GM18505 (cell line): ENCODE measurements around the gene C6orf52.
"Not testable (repeated sequence)": the region's sequence is repeated elsewhere in the genome, so short reads cannot be mapped to it uniquely, and the experiment has no call there.

Source experiments
- ATAC-seq: cut with Tn5 transposase; IDR thresholded peaks from one replicate; pipeline ENCODE4 v1.9.1; 2021; ENCODE audit not compliant: unreplicated experiment
- POLR2A ChIP-seq: IDR thresholded peaks from 4 replicates; pipeline ENCODE4 v1.6.1; 2011; ENCODE audit warnings: borderline replicate concordance; ENCODE audit not compliant: insufficient read depth, insufficient read length; ENCODE audit errors: extremely low read depth

C6orf52 gene

DNA sequence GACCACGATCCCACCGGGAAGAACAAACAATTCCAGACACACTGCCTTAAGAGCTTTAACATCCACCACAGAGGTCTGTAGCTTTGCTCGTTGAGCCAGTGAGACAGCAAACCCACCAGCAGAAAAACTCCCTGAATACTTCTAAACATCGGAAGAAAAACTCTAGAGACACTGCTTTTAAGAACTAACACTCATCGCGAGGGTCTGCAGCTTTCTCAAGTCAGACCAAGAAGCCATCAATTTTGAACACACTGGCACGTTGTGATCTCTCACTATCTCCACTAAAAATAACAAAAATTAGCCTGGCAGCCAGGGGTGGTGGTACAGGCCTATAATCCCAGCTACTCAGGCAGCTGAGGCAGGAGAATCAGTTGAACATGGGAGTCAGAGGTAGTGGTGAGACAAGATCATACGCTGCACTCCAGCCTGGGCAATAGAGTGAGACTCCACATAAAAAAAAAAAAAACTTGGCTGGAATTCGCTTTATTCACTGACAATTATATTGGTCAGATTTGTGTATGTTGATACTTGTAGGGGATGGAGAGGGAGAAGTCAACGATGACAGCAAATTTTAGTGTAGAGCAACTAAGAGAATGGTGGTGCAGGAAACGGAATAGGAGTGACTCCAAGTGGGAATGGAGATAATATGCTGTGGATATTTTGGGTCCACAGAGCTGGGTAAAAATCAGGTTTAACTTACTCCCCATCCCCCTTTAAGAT is 27.6 kb upstream of the C6orf52 start:
- no peak for ATAC-seq
- TF ChIP-seq POLR2A = peak; percentile 30

DNA sequence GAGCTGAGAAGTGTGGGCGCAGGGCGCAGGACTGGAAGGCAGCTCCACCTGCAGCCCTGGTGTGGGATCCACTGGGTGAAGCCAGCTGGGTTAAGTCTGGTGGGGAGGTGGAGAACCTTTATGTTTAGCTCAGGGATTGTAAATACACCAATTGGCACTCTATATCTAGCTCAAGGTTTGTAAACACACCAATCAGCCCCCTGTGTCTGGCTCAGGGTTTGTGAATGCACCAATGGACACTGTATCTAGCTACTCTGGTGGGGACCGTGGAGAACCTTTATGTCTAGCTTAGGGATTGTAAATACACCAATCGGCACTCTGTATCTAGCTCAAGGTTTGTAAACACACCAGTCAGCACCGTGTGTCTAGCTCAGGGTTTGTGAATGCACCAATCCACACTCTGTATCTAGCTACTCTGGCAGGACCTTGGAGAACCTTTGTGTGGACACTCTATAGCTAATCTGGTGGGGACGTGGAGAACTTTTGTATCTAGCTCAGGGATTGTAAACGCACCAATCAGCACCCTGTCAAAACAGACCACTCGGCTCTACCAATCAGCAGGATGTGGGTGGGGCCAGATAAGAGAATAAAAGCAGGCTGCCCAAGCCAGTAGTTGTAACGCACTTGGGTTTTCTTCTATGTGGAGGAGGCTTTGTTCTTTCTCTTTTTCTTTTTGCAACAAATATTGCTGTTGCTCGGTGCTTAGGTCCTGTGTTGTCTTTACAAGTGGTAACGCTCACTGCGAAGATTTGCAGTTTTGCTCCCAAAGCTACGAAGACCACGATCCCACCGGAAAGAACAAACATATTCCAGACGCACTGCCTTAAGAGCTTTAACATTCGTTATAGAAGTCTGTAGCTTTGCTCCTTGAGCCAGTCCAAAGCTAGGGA is 26.8 kb upstream of the C6orf52 start:
- not testable (repeated sequence) for ATAC-seq

DNA sequence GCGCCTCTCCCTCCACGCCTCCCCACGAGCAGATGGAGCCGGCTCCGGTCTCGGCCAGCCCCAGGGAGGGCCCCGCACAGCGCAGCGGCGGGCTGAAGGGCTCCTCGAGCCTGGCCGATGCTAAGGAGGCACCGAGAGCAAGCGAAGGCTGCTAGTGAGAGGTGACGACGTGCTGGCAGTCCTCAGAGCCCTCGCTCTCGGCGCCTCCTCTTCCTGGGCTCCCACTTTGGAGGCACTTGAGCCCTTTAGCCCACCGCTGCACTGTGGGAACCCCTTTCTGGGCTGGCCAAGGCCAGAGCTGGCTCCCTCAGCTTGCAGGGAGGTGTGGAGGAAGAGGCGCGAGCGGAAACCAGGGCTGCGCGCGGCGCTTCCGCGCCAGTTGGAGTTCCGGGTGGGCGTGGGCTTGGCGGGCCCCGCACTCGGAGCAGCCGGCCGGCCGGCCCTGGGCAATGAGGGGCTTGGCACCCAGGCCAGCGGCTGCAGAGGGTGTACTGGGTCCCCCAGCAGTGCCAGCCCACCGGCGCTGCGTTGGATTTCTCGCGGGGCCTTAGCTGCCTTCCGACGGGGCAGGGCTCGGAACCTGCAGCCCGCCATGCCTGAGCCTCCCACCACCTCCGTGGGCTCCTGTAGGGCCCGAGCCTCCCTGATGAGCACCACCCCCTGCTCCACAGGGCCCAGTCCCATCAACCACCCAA is 26.0 kb upstream of the C6orf52 start:
- peak; percentile 69 for TF ChIP-seq POLR2A
- no peak for ATAC-seq

DNA sequence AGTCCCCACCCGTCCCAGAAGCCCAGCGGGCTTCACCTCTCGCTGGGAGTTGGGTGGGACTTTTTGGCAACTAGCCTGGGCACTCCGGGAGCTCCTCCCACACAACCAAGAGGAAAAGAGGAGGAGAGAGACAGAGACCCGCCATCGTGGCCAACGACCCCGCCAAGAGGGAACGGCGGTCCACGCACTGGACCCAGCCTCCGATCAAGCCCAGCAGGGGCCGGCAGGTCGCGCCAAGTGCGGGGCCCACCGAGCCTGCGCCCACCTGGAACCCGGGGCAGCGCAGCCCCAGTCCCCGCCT is 25.5 kb upstream of the C6orf52 start:
- no peak for TF ChIP-seq POLR2A
- no peak for ATAC-seq

DNA sequence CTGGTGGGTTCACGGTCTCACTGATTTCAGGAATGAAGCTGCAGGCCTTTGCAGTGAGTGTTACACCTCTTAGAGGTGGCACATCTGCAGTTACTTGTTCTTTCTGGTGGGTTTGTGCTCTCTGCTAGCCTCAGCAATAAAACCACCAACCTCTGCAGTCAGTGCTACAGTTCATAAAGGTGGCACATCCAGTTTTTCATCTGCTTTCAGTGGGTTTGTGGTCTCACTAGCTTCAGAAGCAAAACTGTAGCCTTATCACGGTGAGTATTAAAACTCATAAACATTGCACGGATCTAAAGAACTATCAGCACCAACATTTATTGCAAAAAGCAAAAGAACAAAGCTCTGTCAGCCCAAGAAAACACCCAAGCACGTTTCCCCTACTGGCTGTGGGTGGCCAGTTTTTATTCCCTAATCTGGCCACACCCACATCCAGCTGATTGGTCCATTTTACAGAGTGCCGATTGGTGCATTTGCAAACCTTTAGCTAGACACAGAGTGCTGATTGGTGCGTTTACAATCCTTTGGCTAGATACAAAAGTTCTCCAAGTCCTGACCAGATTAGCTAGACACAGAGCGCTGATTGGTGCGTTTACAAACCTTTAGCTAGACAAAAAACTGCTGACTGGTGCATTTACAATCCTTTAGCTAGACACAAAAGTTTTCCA is 25.0 kb upstream of the C6orf52 start:
- ATAC-seq = no peak

DNA sequence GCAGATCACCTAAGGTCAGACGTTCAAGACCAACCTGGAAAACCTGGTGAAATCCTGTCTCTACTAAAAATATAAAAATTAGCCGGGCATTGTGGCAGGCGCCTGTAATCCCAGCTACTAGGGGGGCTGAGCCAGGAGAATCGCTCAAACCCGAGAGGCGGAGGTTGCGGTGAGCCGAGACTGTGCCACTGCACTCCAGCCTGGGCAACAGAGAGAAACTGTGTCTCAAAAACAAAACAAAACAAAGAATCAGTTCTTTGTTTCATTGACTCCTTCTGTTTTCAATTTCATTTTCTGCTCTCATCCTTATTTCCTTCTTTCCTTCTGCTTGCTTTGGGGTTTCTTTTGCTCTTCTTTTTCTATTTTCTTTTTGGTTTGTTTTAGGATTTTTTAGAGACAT is 19.5 kb upstream of the C6orf52 start:
- no peak for ATAC-seq
- TF ChIP-seq POLR2A = no peak

More for the DNA sequence above, 25.0 kb upstream of the C6orf52 start:
- TF ChIP-seq POLR2A = no peak

DNA sequence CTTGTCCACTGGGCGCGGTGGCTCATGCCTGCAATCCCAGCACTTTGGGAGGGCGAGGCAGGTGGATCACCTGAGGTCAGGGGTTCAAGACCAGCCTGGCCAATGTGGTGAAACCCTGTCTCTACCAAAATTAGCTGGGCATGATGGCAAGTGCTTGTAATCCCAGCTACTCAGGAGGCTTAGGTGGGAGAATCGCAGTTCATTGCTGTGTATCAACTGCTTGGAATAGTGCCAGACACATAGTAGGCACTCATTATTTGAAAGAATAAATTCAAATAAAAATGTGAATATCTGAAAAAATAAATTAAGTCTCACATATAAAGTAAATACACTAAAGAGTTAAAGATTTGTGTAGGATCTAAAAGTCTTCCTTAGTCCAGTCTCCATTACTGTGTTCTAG is 2.2 kb upstream of the C6orf52 start:
- no peak for ATAC-seq
- TF ChIP-seq POLR2A = no peak

DNA sequence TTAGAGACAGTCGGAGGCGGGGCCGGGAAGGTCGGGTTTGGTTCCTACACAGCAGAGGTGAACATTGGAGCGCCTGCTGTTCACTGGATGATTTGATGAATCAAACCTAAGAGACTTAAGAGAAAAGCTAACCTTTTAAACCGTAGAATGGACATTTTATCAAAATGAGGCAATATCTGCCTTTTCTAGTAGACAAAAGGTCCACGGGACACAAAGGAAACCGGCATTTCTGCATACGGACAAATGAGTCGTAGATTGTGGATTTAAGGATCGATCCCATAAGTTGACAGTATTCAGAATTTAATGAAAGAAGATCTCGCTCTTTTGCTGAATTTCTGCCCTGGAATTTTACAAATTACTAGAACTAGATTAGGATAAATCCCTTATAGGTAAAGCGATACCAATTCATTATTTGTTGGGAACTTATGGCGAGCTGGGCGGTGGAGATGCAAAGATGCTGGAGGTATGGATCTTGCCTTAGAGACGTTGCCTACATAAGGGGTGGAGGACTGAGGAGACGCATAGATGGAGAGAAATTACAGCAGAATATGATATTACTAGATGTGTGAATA is 756 bp upstream of the C6orf52 start:
- no peak for ATAC-seq
- no peak for TF ChIP-seq POLR2A

DNA sequence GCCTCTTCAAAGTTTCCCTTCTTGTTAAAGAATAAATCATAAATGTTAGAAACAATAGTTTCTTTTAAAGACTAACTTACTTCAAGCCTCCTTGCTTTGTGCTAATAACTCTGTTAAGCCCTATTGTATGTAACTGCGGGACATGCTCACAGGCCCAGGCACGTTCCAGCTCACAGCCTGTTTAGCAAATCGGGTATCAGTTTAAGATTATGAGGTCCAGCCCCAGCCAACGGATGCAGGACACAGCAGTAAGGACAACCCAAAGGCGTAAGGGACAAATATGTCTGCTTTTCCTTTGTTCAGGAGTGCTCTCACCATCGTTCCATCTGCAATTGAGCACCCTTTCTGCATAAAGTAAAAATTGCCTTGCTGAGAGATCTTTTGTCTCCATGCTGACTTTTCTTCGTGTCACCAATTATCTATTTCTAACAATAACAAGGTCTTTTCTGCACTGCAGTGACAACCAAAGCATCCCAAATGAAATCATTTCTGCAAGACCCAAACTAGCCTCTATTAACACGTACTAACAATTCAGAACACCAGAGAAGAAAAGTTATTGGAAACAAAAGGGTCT is 1.4 kb downstream of the C6orf52 start:
- no peak for ATAC-seq
- no peak for TF ChIP-seq POLR2A

DNA sequence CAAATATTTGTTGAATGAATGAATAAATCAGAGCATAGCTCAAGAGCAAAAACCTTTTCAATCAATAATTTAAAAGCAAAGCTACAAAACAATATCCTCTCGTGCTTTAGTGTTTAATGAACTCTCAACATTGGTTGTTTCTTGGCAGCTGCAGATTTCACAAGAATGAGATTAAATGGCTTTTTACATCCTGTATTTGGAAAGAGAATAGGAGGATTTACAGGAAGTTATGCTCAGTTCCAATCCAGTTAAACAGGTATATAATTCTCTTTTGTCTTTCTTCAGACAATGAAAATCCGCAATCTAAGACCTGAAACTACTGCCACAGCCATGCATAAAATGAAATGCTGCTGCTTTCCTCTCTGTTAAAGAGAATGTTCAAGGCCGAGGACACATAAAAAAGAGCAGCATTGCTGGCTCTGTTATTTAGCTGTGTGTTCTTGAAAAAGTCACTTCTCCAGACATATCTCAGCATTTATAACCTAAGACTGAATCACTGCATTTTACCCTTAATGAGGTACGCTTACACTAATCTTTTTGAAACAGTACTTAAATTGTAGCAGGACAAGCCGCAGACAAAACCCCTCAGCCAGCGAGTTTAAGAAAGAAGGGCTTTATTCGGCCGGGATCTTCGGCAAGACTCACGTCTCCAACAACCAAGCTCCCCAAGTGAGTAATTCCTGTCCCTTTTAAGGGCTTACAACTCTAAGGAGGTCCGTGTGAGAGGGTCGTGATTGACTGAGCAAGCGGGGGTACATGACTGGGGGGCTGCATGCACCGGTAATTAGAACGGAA is 3.6 kb downstream of the C6orf52 start:
- no peak for ATAC-seq
- TF ChIP-seq POLR2A = no peak

DNA sequence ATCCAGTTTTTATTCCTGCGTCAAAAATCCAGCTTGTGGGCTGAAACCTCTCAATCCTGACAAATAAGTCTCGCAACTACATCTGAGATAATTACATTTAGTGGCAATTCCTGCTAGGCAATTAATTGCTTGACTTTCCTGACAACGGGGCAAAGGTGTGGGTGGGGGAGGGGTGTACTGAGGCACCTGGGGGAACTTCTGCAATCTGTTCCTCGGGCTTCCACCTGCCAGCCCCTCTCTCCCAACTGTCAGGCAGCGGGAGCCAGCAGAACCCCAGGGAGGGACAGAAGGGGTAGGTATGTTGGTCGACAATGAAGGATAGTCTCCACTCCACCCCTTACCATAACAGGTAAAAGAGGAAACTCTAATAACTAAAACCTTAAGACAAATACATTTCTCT is 6.8 kb downstream of the C6orf52 start:
- ATAC-seq = no peak

DNA sequence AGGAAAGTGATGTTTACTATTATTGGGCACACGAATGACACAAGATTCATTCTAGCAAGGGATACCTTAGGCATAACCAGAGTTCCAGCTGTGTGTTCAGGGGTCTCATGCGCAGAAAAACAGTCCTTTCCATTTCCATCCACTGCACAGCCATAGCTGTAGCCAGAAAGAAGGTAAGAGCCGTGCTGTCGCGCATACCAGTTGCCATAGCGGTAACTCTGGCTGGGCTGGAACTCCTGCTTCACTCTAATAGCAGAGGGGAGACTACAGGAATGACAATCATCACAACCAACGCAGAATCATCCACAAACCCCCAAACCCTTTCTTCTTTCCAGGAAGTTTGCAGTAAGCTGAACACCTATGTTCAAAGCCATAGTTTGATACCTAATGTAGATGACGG is 7.5 kb downstream of the C6orf52 start:
- ATAC-seq = no peak

More for the DNA sequence above, 6.8 kb downstream of the C6orf52 start:
- TF ChIP-seq POLR2A = no peak

DNA sequence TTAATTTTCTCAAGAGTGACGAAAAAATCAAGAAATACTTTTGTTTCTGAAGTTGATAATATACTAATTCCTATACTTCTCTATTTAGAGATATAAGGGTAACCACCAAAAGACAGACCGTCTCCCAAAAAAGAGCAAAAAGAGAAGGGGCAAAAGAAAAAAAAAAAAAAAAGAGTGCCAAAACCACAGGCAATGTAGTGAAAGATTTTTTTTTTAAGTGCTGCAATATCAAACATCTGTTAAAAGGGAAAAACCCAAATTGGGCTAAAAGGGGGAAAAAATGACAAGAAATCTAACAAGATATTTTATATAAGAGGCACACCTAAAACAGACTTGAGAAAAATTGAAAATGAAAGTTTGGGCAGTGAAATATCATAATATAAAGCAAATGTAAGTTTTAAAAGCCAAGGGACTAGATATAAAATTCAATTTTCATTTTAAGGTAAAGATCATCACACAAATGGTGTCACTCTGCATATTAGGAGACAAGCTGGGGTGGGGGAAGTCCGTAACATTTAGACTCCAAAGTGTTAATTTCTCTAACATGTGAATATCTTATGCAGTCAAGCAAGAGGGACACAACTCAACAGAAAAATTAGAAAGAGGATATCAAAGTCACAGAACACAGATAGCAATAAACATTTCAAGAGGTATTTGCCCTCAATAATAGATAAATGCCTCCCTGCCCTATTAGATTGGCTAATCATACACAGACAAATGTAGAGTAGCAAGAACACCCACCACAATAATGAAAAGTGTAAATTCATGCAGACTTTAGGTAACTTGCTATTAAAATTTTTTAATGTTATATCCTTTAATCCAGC is 9.1 kb downstream of the C6orf52 start:
- no peak for ATAC-seq
- TF ChIP-seq POLR2A = no peak

More for the DNA sequence above, 7.5 kb downstream of the C6orf52 start:
- no peak for TF ChIP-seq POLR2A
